ENCODE measurements around the gene CD320.
"Not testable (repeated sequence)": the region's sequence is repeated elsewhere in the genome, so short reads cannot be mapped to it uniquely, and the experiment has no call there.

The CD320 gene

GRCh38 chr19:8342684-8343482, 34.7 kb upstream of the CD320 start, which contains the start of gene KANK3:
TSS of gene KANK3 (minus strand) at chr19:8343262. CDS start at chr19:8337828, 5,434 bp downstream.
- TF ChIP-seq CTCF (IDR thresholded peaks at IDR 0.05; ENCODE audit: control insufficient read depth, extremely low read depth, insufficient read depth): no peak
- DNase-seq (ENCODE audit: low read depth): peak; percentile 92
- peak within 1 kb of the TSS; percentile 53 for H3K4me3 ChIP-seq (ENCODE audit: low read depth, low read length)

DNA sequence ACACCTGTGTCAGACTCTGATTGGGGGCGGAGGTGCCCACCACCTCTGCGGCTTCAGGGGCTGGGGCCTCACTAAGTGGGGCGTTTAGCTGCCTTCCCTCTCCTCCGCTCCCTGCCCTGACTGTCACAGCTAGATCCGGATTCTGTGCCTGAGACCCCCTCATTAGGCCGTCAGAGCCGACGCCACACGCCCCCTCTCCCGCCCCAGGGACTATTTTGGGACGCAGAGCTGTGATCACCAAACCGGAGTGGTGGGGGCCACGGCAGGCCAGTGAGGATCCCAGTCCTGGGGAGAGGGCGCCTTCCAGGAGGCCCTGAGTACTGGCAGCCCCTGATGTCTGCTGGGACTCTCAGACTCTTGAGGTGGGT, 34.1 kb upstream of the CD320 start:
- TF ChIP-seq CTCF (IDR thresholded peaks at IDR 0.05; ENCODE audit: control insufficient read depth, extremely low read depth, insufficient read depth): no peak
- no peak overlapping the region for H3K4me3 ChIP-seq (ENCODE audit: low read depth, low read length)
- DNase-seq (ENCODE audit: low read depth): no peak

GRCh38 chr19:8341504-8341903, 33.3 kb upstream of the CD320 start:
- DNase-seq (ENCODE audit: low read depth); H3K4me3 ChIP-seq (ENCODE audit: low read depth, low read length): not testable (repeated sequence)

- no peak overlapping the region for H3K4me3 ChIP-seq (ENCODE audit: low read depth, low read length)
- no peak for DNase-seq (ENCODE audit: low read depth)
- no peak for TF ChIP-seq CTCF (IDR thresholded peaks at IDR 0.05; ENCODE audit: control insufficient read depth, extremely low read depth, insufficient read depth)
Measured at GRCh38 chr19:8340341-8341096, 32.4 kb upstream of the CD320 start.

GRCh38 chr19:8338835-8339234, 30.7 kb upstream of the CD320 start:
- H3K4me3 ChIP-seq (ENCODE audit: low read depth, low read length): no peak overlapping the region
- no peak for DNase-seq (ENCODE audit: low read depth)
- no peak for TF ChIP-seq CTCF (IDR thresholded peaks at IDR 0.05; ENCODE audit: control insufficient read depth, extremely low read depth, insufficient read depth)

GRCh38 chr19:8337728-8338127, 29.6 kb upstream of the CD320 start:
- no peak for DNase-seq (ENCODE audit: low read depth)
- no peak for TF ChIP-seq CTCF (IDR thresholded peaks at IDR 0.05; ENCODE audit: control insufficient read depth, extremely low read depth, insufficient read depth)
- no peak overlapping the region for H3K4me3 ChIP-seq (ENCODE audit: low read depth, low read length)

- DNase-seq (ENCODE audit: low read depth): no peak
- no peak for TF ChIP-seq CTCF (IDR thresholded peaks at IDR 0.05; ENCODE audit: control insufficient read depth, extremely low read depth, insufficient read depth)
- no peak overlapping the region for H3K4me3 ChIP-seq (ENCODE audit: low read depth, low read length)
Measured at GRCh38 chr19:8336660-8337059, 28.5 kb upstream of the CD320 start.
